ENCODE results near the gene SMC3. TPM values are rescaled to one million over a fixed set of nuclear protein-coding genes. Genes with fewer than 3 reads are reported as not detected.

The SMC3 gene
- total RNA-seq, 1 experiment from 2014 or later = 31.3 TPM

Other genes with a start within 250 kb of the SMC3 start
- gene DUSP5, start 69.8 kb upstream of the SMC3 start, total RNA-seq (2022) = 34.0 and 55.8 TPM in 2 replicates
- gene RBM20, start 76.6 kb downstream of the SMC3 start, total RNA-seq (2022) = 0.07 TPM in 1 of 2 replicates, not detected in the other